HepG2 (cell line): ENCODE results near the gene PRSS2.

ENCODE experiments used
- BORCS8-MEF2B ChIP-seq: sonication (generic); formaldehyde crosslinking; IDR thresholded peaks from 2 replicates; pipeline ENCODE4 v1.8.0; 2022; ENCODE audit warnings: mild to moderate bottlenecking, missing genetic modification reagents
- CTCF ChIP-seq: sonication (generic); formaldehyde crosslinking; IDR thresholded peaks from 2 replicates; pipeline ENCODE4 v1.5.0; 2020; ENCODE audit warnings: mild to moderate bottlenecking, missing genetic modification reagents, moderate library complexity
- EP300 ChIP-seq, 3 experiments: sonication (generic) in 1 of 3; formaldehyde crosslinking in 1 of 3; IDR thresholded peaks; 2 replicates each; pipeline versions ENCODE4 v1.5.1 to v1.6.1; 2011 to 2020; ENCODE audit warnings: low read depth in 2 of 3, low read length in 2 of 3, borderline replicate concordance in 1 of 3, improper control_type of control experiment in 1 of 3, mild to moderate bottlenecking in 1 of 3, missing genetic modification reagents in 1 of 3, moderate library complexity in 1 of 3
- EZH2 ChIP-seq: conservative IDR thresholded peaks from 2 replicates; pipeline ENCODE4 v1.6.1; 2012; ENCODE audit warnings: mild to moderate bottlenecking, low read depth, low read length, moderate library complexity
- GFI1 ChIP-seq: sonication (generic); formaldehyde crosslinking; IDR thresholded peaks from 2 replicates; pipeline ENCODE4 v1.5.0; 2020; ENCODE audit warnings: missing genetic modification reagents, mild to moderate bottlenecking, borderline replicate concordance
- NCOA1 ChIP-seq: sonication (generic); formaldehyde crosslinking; IDR thresholded peaks from 2 replicates; pipeline ENCODE4 v1.9.0; 2021; ENCODE audit warnings: missing genetic modification reagents
- NFIC ChIP-seq: IDR thresholded peaks from 2 replicates; pipeline ENCODE4 v1.6.1; 2012; ENCODE audit warnings: mild to moderate bottlenecking, low read length, inconsistent platforms
- POLR2AphosphoS2 ChIP-seq: IDR thresholded peaks from 2 replicates; pipeline ENCODE4 v1.6.1; 2011; ENCODE audit warnings: low read depth, low read length, improper control_type of control experiment
- SCMH1 ChIP-seq: sonication (generic); formaldehyde crosslinking; IDR thresholded peaks from 2 replicates; pipeline ENCODE4 v1.9.0; 2021; ENCODE audit warnings: missing genetic modification reagents, mild to moderate bottlenecking, borderline replicate concordance
- SMC3 ChIP-seq: IDR thresholded peaks from 2 replicates; pipeline ENCODE4 v1.6.1; 2011; ENCODE audit warnings: low read length, improper control_type of control experiment
- ZEB1 ChIP-seq: IDR thresholded peaks from 2 replicates; pipeline ENCODE4 v1.6.1; 2012; ENCODE audit warnings: mild to moderate bottlenecking, low read depth, inconsistent platforms; ENCODE audit not compliant: insufficient replicate concordance
- ZNF33B ChIP-seq: sonication (generic); formaldehyde crosslinking; IDR thresholded peaks from 2 replicates; pipeline ENCODE4 v1.5.1; 2020; ENCODE audit warnings: mild to moderate bottlenecking, missing genetic modification reagents

GRCh38 chr7:142720986-142721385 lies 49.8 kb upstream of the PRSS2 start:
- no peak for TF ChIP-seq SCMH1
- TF ChIP-seq ZNF33B: no peak
- no peak for TF ChIP-seq SMC3
- TF ChIP-seq POLR2AphosphoS2: no peak
- no peak for TF ChIP-seq NCOA1 (CRISPR knock-in tag)
- TF ChIP-seq ZEB1: no peak
- no peak for TF ChIP-seq EP300 (IDR thresholded peaks at IDR 0.05; ENCODE audit: low read depth in 2 of 2, low read length in 2 of 2)
- TF ChIP-seq EP300 (CRISPR knock-in tag; IDR thresholded peaks at IDR 0.05; ENCODE audit: borderline replicate concordance): no peak
- no peak for TF ChIP-seq CTCF
- TF ChIP-seq BORCS8-MEF2B (CRISPR knock-in tag): no peak
- TF ChIP-seq NFIC: no peak
- no peak for TF ChIP-seq GFI1 (CRISPR knock-in tag)
- no peak for TF ChIP-seq EZH2
